Mammary epithelial cell (primary cell): ENCODE data around the gene TTC33.

Experiments used
- EZH2 ChIP-seq: IDR thresholded peaks from 2 replicates; pipeline ENCODE4 v1.6.1; 2012; ENCODE audit warnings: low read length, inconsistent platforms, borderline replicate concordance
- TF ChIP-seq, protein P1 (sequence below), 2 donors: IDR thresholded peaks in 1 of 2; conservative IDR thresholded peaks in 1 of 2; 2 replicates each; pipeline ENCODE4 v1.5.1; 2011 to 2012; ENCODE audit warnings: inconsistent platforms in 2 of 2, low read length in 2 of 2, mild to moderate bottlenecking in 2 of 2, control low read depth in 1 of 2, low read depth in 1 of 2; ENCODE audit not compliant: insufficient read depth in 1 of 2; ENCODE audit errors: extremely low read depth in 1 of 2

DNA sequence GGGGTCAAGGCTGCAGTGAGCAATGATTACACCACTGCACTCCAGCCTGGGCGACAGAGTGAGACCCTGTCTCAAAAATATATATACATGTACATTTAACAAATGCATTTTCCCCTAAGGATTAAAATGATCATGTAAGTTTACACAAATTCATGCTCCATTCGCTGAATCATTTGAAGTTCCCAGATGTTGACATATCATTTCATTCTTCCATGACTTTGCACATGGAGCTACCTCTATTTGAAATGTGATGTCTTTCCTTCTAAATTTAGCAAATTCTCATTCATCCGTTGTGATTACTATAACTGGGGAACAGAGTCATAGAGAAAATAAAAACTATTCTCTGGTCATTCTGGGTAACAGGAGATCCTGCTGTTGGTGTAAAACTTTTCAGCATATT lies 65.5 kb downstream of the TTC33 start:
- TF ChIP-seq, protein P1, sequence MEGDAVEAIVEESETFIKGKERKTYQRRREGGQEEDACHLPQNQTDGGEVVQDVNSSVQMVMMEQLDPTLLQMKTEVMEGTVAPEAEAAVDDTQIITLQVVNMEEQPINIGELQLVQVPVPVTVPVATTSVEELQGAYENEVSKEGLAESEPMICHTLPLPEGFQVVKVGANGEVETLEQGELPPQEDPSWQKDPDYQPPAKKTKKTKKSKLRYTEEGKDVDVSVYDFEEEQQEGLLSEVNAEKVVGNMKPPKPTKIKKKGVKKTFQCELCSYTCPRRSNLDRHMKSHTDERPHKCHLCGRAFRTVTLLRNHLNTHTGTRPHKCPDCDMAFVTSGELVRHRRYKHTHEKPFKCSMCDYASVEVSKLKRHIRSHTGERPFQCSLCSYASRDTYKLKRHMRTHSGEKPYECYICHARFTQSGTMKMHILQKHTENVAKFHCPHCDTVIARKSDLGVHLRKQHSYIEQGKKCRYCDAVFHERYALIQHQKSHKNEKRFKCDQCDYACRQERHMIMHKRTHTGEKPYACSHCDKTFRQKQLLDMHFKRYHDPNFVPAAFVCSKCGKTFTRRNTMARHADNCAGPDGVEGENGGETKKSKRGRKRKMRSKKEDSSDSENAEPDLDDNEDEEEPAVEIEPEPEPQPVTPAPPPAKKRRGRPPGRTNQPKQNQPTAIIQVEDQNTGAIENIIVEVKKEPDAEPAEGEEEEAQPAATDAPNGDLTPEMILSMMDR (conservative IDR thresholded peaks at IDR 0.05 in 1 of 2, IDR thresholded peaks at IDR 0.05 in 1 of 2; ENCODE audit: extremely low read depth in 1 of 2, insufficient read depth in 1 of 2, low read depth in 1 of 2, low read length in 2 of 2), result no peak
- no peak for TF ChIP-seq EZH2
